Motor neuron (in vitro differentiated cells): ENCODE measurements around the gene ORAI3. TPM values are rescaled to one million over a fixed set of nuclear protein-coding genes. Genes with fewer than 3 reads are reported as not detected.

Experiments
- ATAC-seq, 8 experiments: fragments of 200-7000 bp; cut with Tn5 transposase; replicated peaks in 6 of 8; 2 replicates each; pipeline ENCODE4 v1.8.0; 2021; ENCODE audit warnings: mild to moderate bottlenecking in 8 of 8, moderate library complexity in 8 of 8
- H3K27ac ChIP-seq, 2 donors: fragments of 250-450 bp; sonication (Bioruptor Pico); 2 replicates each; pipeline ENCODE4 v1.9.0; 2021; ENCODE audit warnings: antibody characterized with exemption in 2 of 2, mild to moderate bottlenecking in 2 of 2, moderate library complexity in 1 of 2
- H3K4me1 ChIP-seq, 2 donors: fragments of 250-450 bp; sonication (Bioruptor Pico); replicated peaks in 1 of 2; 2 replicates each; pipeline ENCODE4 v1.6.1; 2021; ENCODE audit warnings: antibody characterized with exemption in 2 of 2, mild to moderate bottlenecking in 2 of 2, moderate library complexity in 1 of 2
- H3K4me3 ChIP-seq, 5 donors: fragments of 250-450 bp; sonication (Bioruptor Pico); 2 replicates each; pipeline ENCODE4 v1.9.0; 2021; ENCODE audit warnings: antibody characterized with exemption in 5 of 5, mild to moderate bottlenecking in 5 of 5, moderate library complexity in 4 of 5
- WGBS, 10 experiments: fragments of 450-650 bp; shearing (Covaris generic); methylation state at CpG; one replicate each; pipeline ENCODE4 v1.0.0; 2022; 5-methylcytosine and 5-hydroxymethylcytosine counted together
- in situ Hi-C, 9 experiments: fragments of 400-800 bp; cut with MboI; loops; one replicate each; pipeline ENCODE4 v1.15.0; 2021; ENCODE audit warnings: low sequenced_read_pairs in 9 of 9, low pct_unique_long_range_greater_than_20kb in 2 of 9; ENCODE audit not compliant: unreplicated experiment in 9 of 9
- total RNA-seq, 8 experiments: library from RNA; unstranded; fragments of 300-600 nt; gene quantifications; 2 replicates each; pipeline versions ENCODE4 v1.2.3 to v1.2.4, GENCODE V29; 2022

The ORAI3 gene
- total RNA-seq, 8 experiments from 2014 or later = 4.4 to 37.4 (median 6.8) TPM

GRCh38 chr16:30942426-30942806 lies 6.5 kb upstream of the ORAI3 start:
- H3K27ac ChIP-seq = no peak overlapping the region

GRCh38 chr16:30944352-30944751 lies 4.5 kb upstream of the ORAI3 start:
- in situ Hi-C loops = no loop called here
- Histone ChIP-seq H3K4me1 (peaks cover 4 to 6% of the 10 kb centered on the region in 2 donors), H3K4me3 (no peak overlapping the region), H3K27ac (no peak overlapping the region)
- ATAC-seq = no peak

More at GRCh38 chr16:30942426-30942806, 6.5 kb upstream of the ORAI3 start:
- Histone ChIP-seq H3K4me1 (peaks cover 2 to 6% of the 10 kb centered on the region in 2 donors), H3K4me3 (no peak overlapping the region)
- ATAC-seq = no peak
- in situ Hi-C loops = no loop called here
- 67 to 70% methylated on average over 2 to 3 of the region's 4 CpGs; no CpG with 5 or more reads in 8 of the 10 experiments for WGBS, 10 experiments

GRCh38 chr16:30946671-30947540 lies 2.0 kb upstream of the ORAI3 start:
- peak overlapping the region; percentile 82 to 91 for H3K27ac ChIP-seq
- no peak for ATAC-seq
- 70 to 100% (median 83%) methylated on average over 1 to 8 of the region's 38 CpGs; no CpG with 5 or more reads in 3 of the 10 experiments for WGBS, 10 experiments
- in situ Hi-C loops = no loop called here
- peaks cover 12 to 17% of the 10 kb centered on the region in 2 donors for H3K4me1 ChIP-seq
- H3K4me3 ChIP-seq = no peak overlapping the region

- no peak for ATAC-seq
- no CpG with 5 or more reads among the region's 3 CpGs for WGBS, 10 experiments
- in situ Hi-C loops = no loop called here
- peak overlapping the region; percentile 82 to 91 for H3K27ac ChIP-seq
- H3K4me1 ChIP-seq = peaks cover 12 to 17% of the 10 kb centered on the region in 2 donors
- peak overlapping the region; percentile 51 to 95 (median 75) for H3K4me3 ChIP-seq
Observed at GRCh38 chr16:30947541-30947858, 1.4 kb upstream of the ORAI3 start.

DNA sequence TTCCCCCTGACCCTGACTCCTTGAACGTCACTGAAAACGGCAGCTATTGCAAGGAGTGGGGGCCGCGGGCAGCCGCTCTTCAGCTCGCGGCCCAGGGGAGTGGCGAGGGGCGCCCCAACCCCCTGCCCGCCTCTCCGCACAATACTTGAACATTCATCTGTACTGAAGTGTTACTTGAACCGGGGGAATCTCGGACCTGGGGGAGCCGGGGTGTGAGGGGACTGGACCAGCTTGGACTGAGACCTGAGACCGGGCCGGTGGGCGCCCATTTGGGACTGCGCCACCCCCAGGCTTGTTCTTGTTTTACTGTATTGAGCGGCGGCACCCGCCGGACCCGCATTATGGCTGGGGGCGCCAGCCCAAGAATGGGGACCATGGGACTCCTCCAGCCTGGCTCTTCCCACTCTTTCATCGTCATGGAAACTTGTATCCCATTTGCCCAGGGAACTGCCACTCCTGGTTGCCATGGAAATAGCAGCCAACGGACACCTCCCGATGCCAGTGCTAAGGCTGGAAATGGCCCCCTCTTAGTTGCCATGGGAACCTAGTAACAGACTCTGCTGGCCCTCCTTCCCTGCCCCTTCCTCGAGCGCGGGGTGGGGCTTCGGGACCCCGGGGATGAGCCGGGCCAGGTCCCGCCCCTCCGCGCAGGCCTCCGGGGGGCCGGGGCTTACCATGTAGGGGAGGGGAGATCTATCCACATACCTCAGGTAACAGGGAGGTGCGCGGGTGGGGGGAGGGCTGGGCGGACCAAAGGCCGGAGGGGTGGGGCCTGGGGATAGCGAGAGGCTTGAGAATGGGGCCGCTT lies 805 bp upstream of the ORAI3 start:
- H3K27ac ChIP-seq = peak overlapping the region; percentile 82 to 91
- 0 to 8% (median 0%) methylated on average over 2 to 7 of the region's 44 CpGs; no CpG with 5 or more reads in 7 of the 10 experiments for WGBS, 10 experiments
- ATAC-seq = peak; percentile 39 to 87 (median 85)
- in situ Hi-C loops = no loop called here
- H3K4me1 ChIP-seq = peaks cover 12 to 17% of the 10 kb centered on the region in 2 donors
- peak overlapping the region; percentile 51 to 95 (median 75) for H3K4me3 ChIP-seq

- WGBS, 10 experiments = 0 to 100% (median 14%) methylated on average over 1 to 7 of the region's 21 CpGs; no CpG with 5 or more reads in 6 of the 10 experiments
- in situ Hi-C loops = loop anchor here in 2 of 9 experiments (25.0 kb wide), 2 partner anchors 512 to 912 kb away; partner anchors contain the start of genes ARMC5 (in 2 of the 2), TGFB1I1 (in 2 of the 2) and ZNF267 (in 1 of the 2)
- Histone ChIP-seq H3K4me3 (peak overlapping the region; percentile 51 to 95 (median 75)), H3K27ac (peak overlapping the region in 1 of 2 donors; percentile 82), H3K4me1 (peaks cover 12 to 23% of the 10 kb centered on the region in 2 donors)
- peak in 4 of 8 experiments; percentile 0 to 60 (median 58) for ATAC-seq
Observed at GRCh38 chr16:30949650-30950515, 1.0 kb downstream of the ORAI3 start.

DNA sequence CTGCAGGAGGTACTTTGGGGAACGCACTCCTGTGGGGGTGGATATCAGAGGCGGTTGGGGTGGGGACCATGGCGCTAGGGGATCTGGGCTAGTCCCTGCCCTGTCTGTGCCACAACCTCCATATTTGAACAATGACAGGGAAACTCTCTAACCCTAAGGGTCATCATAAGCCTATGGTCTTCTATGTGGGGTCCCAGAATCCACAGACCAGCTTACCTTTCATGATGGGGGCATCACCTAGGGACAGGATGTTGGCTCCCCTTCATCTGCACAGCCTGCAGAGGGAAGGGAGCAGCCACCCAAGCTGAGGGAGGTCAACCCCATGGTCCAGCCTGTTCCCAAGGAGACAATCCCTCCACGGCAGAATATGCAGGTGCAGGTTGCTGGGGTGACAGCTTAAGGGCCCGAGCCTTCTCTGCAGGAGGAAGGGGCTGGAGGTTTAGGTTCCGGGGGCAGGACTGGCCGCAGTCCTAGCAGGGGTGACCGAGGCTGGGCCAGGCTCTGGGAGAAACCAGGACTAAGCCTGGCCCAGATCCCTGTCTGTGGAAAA lies 1.7 kb downstream of the ORAI3 start:
- H3K4me1 ChIP-seq = peaks cover 12 to 23% of the 10 kb centered on the region in 2 donors

DNA sequence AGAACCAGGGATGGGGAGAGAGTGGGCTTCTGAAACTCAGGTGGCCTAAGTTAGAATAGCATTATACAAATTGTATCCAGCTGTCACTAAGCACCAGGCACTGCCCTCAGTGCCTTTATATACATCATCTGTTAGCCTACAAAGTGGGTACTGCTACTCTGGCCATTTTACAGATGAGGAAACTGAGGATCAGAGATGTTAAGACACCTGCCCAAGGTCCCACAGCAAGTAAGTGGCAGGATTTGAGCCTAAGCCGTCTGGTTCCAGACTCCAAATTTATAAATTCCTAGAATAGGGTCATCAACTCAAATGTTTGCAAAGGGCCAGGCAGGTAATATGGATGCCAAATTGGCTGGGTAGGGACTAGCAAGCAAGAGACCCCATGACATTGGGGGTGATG lies 2.3 kb downstream of the ORAI3 start:
- in situ Hi-C loops = loop anchor here in 2 of 9 experiments (25.0 kb wide), 2 partner anchors 511 to 911 kb away; partner anchors contain the start of genes ARMC5 (in 2 of the 2), TGFB1I1 (in 2 of the 2) and ZNF267 (in 1 of the 2)
- no peak for ATAC-seq
- Histone ChIP-seq H3K4me1 (peaks cover 12 to 23% of the 10 kb centered on the region in 2 donors), H3K4me3 (no peak overlapping the region), H3K27ac (no peak overlapping the region)
- 80 to 100% (median 100%) methylated on average over 1 of the region's 1 CpG; no CpG with 5 or more reads in 7 of the 10 experiments for WGBS, 10 experiments

More for the DNA sequence above, 1.7 kb downstream of the ORAI3 start:
- H3K4me3 ChIP-seq = peak overlapping the region in 3 of 5 donors; percentile 67 to 95 (median 75)
- 20 to 100% (median 67%) methylated on average over 1 to 3 of the region's 8 CpGs; no CpG with 5 or more reads in 5 of the 10 experiments for WGBS, 10 experiments
- in situ Hi-C loops = loop anchor here in 2 of 9 experiments (25.0 kb wide), 2 partner anchors 512 to 912 kb away; partner anchors contain the start of genes ARMC5 (in 2 of the 2), TGFB1I1 (in 2 of the 2) and ZNF267 (in 1 of the 2)
- no peak for ATAC-seq
- peak overlapping the region in 1 of 2 donors; percentile 3 for H3K27ac ChIP-seq

DNA sequence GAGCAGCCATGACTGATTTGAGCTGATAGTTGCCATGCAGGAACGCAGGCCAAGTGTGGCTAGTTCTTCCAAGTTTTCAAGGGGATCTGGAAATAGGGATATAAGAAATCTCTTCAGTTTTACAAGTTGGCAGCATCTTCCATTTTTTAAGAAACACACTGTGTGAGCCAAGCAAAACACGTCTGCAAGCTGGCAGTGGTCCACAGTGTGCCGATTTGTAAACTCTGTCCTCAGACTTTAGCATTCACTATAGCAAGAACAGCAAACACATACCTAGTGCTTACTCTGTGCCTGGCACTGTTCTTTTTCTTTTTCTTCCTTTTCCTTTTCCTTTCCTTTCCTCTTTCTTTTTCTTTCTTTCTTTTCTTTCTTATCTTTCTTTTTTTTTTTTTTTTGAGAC lies 2.9 kb downstream of the ORAI3 start:
- ATAC-seq = no peak
- Histone ChIP-seq H3K27ac (no peak overlapping the region), H3K4me1 (peaks cover 12 to 23% of the 10 kb centered on the region in 2 donors), H3K4me3 (no peak overlapping the region)
- in situ Hi-C loops = loop anchor here in 2 of 9 experiments (25.0 kb wide), 2 partner anchors 511 to 911 kb away; partner anchors contain the start of genes ARMC5 (in 2 of the 2), TGFB1I1 (in 2 of the 2) and ZNF267 (in 1 of the 2)
- WGBS, 10 experiments = 1 to 94% (median 54%) methylated on average over 2 to 3 of the region's 3 CpGs; no CpG with 5 or more reads in 4 of the 10 experiments

- in situ Hi-C loops = loop anchor here in 2 of 9 experiments (25.0 kb wide), 2 partner anchors 509 to 909 kb away; partner anchors contain the start of genes ARMC5 (in 2 of the 2), TGFB1I1 (in 2 of the 2) and ZNF267 (in 1 of the 2)
- H3K4me1 ChIP-seq = peaks cover 8 to 17% of the 10 kb centered on the region in 2 donors
- H3K4me3 ChIP-seq = no peak overlapping the region
- WGBS, 10 experiments = 78 to 100% (median 100%) methylated on average over 1 to 4 of the region's 9 CpGs; no CpG with 5 or more reads in 6 of the 10 experiments
- no peak overlapping the region for H3K27ac ChIP-seq
- no peak for ATAC-seq
Observed at GRCh38 chr16:30953111-30953510, 4.2 kb downstream of the ORAI3 start.

GRCh38 chr16:30953511-30954124 lies 4.8 kb downstream of the ORAI3 start:
- in situ Hi-C loops = loop anchor here in 2 of 9 experiments (25.0 kb wide), 2 partner anchors 509 to 909 kb away; partner anchors contain the start of genes ARMC5 (in 2 of the 2), TGFB1I1 (in 2 of the 2) and ZNF267 (in 1 of the 2)
- Histone ChIP-seq H3K27ac (peak overlapping the region in 1 of 2 donors; percentile 32), H3K4me3 (peak overlapping the region in 1 of 5 donors; percentile 1), H3K4me1 (peaks cover 8 to 17% of the 10 kb centered on the region in 2 donors)
- peak; percentile 0 to 46 (median 37) for ATAC-seq
- 0 to 81% (median 20%) methylated on average over 1 to 4 of the region's 15 CpGs; no CpG with 5 or more reads in 5 of the 10 experiments for WGBS, 10 experiments
